ENCODE results near the gene RALGAPB.
"Not testable (repeated sequence)": the region's sequence is repeated elsewhere in the genome, so short reads cannot be mapped to it uniquely, and the experiment has no call there.

DNA sequence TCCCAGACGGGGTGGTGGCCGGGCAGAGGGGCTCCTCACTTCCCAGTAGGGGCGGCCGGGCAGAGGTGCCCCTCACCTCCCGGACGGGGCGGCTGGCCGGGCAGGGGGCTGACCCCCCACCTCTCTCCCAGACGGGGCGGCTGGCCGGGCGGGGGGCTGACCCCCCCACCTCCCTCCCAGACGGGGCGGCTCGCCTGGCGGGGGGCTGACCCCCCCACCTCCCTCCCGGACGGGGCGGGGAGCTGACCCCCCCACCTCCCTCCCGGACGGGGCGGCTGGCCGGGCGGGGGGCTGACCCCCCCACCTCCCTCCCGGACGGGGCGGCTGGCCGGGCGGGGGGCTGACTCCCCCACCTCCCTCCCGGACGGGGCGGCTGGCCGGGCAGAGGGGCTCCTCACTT, 11.5 kb upstream of the RALGAPB start:
- TF ChIP-seq, protein P1, sequence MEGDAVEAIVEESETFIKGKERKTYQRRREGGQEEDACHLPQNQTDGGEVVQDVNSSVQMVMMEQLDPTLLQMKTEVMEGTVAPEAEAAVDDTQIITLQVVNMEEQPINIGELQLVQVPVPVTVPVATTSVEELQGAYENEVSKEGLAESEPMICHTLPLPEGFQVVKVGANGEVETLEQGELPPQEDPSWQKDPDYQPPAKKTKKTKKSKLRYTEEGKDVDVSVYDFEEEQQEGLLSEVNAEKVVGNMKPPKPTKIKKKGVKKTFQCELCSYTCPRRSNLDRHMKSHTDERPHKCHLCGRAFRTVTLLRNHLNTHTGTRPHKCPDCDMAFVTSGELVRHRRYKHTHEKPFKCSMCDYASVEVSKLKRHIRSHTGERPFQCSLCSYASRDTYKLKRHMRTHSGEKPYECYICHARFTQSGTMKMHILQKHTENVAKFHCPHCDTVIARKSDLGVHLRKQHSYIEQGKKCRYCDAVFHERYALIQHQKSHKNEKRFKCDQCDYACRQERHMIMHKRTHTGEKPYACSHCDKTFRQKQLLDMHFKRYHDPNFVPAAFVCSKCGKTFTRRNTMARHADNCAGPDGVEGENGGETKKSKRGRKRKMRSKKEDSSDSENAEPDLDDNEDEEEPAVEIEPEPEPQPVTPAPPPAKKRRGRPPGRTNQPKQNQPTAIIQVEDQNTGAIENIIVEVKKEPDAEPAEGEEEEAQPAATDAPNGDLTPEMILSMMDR (IDR thresholded peaks at IDR 0.05): not testable (repeated sequence)
- not testable (repeated sequence) for TF ChIP-seq POLR2A (IDR thresholded peaks at IDR 0.05)

Measured in body of pancreas (tissue), 4 donors.